SK-N-SH treated with all-trans-retinoic acid at 6 μM for 48 hours (cell line): Measurements from ENCODE around the gene CFAP251.
A peak's percentile ranks its signal among the peaks of the same experiment; 100 is the strongest.
"Not testable (repeated sequence)": the region's sequence is repeated elsewhere in the genome, so short reads cannot be mapped to it uniquely, and the experiment has no call there.

Experiments used
- ATAC-seq: fragments of 200-7000 bp; cut with Tn5 transposase; 3 replicates; pipeline ENCODE4 v1.9.1; 2020; ENCODE audit warnings: mild to moderate bottlenecking, moderate library complexity
- ARNTL ChIP-seq: fragments of 450-650 bp; formaldehyde crosslinking; IDR thresholded peaks from 2 replicates; pipeline ENCODE4 v1.5.0; 2020; ENCODE audit warnings: low read depth, mild to moderate bottlenecking, moderate library complexity, borderline replicate concordance
- BACH2 ChIP-seq: fragments of 250-450 bp; sonication (Bioruptor Pico); IDR thresholded peaks from 2 replicates; pipeline ENCODE4 v1.9.0; 2021; ENCODE audit warnings: mild to moderate bottlenecking, borderline replicate concordance
- CREB5 ChIP-seq: fragments of 250-450 bp; sonication (Bioruptor Pico); IDR thresholded peaks from 2 replicates; pipeline ENCODE4 v1.5.1; 2020; ENCODE audit warnings: low read depth, mild to moderate bottlenecking, moderate library complexity
- CSDC2 ChIP-seq: fragments of 250-450 bp; sonication (Bioruptor Pico); IDR thresholded peaks from 2 replicates; pipeline ENCODE4 v1.5.0; 2020; ENCODE audit warnings: mild to moderate bottlenecking, moderate library complexity
- ESRRG ChIP-seq: fragments of 250-450 bp; sonication (Bioruptor Pico); IDR thresholded peaks from 2 replicates; pipeline ENCODE4 v1.6.1; 2021; ENCODE audit warnings: mild to moderate bottlenecking
- GLIS3 ChIP-seq: fragments of 250-450 bp; sonication (Bioruptor Pico); IDR thresholded peaks from 2 replicates; pipeline ENCODE4 v1.5.0; 2020; ENCODE audit warnings: mild to moderate bottlenecking, moderate library complexity
- ISL1 ChIP-seq: fragments of 250-450 bp; sonication (Bioruptor Pico); IDR thresholded peaks from 2 replicates; pipeline ENCODE4 v2.1.2; 2022; ENCODE audit warnings: mild to moderate bottlenecking, moderate library complexity
- OSR1 ChIP-seq: fragments of 250-450 bp; sonication (Bioruptor Pico); IDR thresholded peaks from 2 replicates; pipeline ENCODE4 v1.8.0; 2022; ENCODE audit warnings: moderate library complexity, mild to moderate bottlenecking, inconsistent platforms
- PATZ1 ChIP-seq: fragments of 250-450 bp; sonication (Bioruptor Pico); IDR thresholded peaks from 2 replicates; pipeline ENCODE4 v1.8.0; 2020; ENCODE audit warnings: mild to moderate bottlenecking, moderate library complexity, borderline replicate concordance
- POU6F1 ChIP-seq: fragments of 250-450 bp; sonication (Bioruptor Pico); IDR thresholded peaks from 2 replicates; pipeline ENCODE4 v1.8.0; 2021; ENCODE audit warnings: low read depth, mild to moderate bottlenecking, moderate library complexity, borderline replicate concordance
- PPARA ChIP-seq: fragments of 250-450 bp; sonication (Bioruptor Pico); IDR thresholded peaks from 2 replicates; pipeline ENCODE4 v1.5.0; 2020; ENCODE audit warnings: mild to moderate bottlenecking, borderline replicate concordance
- RARB ChIP-seq: fragments of 250-450 bp; sonication (Bioruptor Pico); IDR thresholded peaks from 2 replicates; pipeline ENCODE4 v1.8.0; 2021; ENCODE audit warnings: mild to moderate bottlenecking, moderate library complexity
- SNAI2 ChIP-seq: fragments of 250-450 bp; sonication (Bioruptor Pico); IDR thresholded peaks from 2 replicates; pipeline ENCODE4 v1.5.0; 2020; ENCODE audit warnings: mild to moderate bottlenecking, moderate library complexity
- TCF4 ChIP-seq: fragments of 250-450 bp; sonication (Bioruptor Pico); IDR thresholded peaks from 2 replicates; pipeline ENCODE4 v1.8.0; 2021; ENCODE audit warnings: mild to moderate bottlenecking, moderate library complexity, borderline replicate concordance
- TOX ChIP-seq: fragments of 250-450 bp; sonication (Bioruptor Pico); IDR thresholded peaks from 2 replicates; pipeline ENCODE4 v1.8.0; 2021; ENCODE audit warnings: mild to moderate bottlenecking, moderate library complexity, borderline replicate concordance
- TSHZ2 ChIP-seq: fragments of 250-450 bp; sonication (Bioruptor Pico); IDR thresholded peaks from 2 replicates; pipeline ENCODE4 v1.5.0; 2020; ENCODE audit warnings: mild to moderate bottlenecking, moderate library complexity
- ZFP3 ChIP-seq: fragments of 250-450 bp; sonication (Bioruptor Pico); IDR thresholded peaks from 2 replicates; pipeline ENCODE4 v1.5.0; 2020; ENCODE audit warnings: mild to moderate bottlenecking, moderate library complexity
- ZFP30 ChIP-seq: fragments of 450-650 bp; formaldehyde crosslinking; IDR thresholded peaks from 2 replicates; pipeline ENCODE4 v1.5.0; 2022; ENCODE audit warnings: mild to moderate bottlenecking, moderate library complexity
- ZNF565 ChIP-seq: fragments of 450-650 bp; formaldehyde crosslinking; conservative IDR thresholded peaks from 2 replicates; pipeline ENCODE4 v1.5.0; 2020; ENCODE audit warnings: low read depth, mild to moderate bottlenecking, moderate library complexity
- ZNF70 ChIP-seq: fragments of 450-650 bp; formaldehyde crosslinking; IDR thresholded peaks from 2 replicates; pipeline ENCODE4 v1.5.0; 2020; ENCODE audit warnings: mild to moderate bottlenecking, moderate library complexity
- ZNF8 ChIP-seq: fragments of 450-650 bp; formaldehyde crosslinking; IDR thresholded peaks from 2 replicates; pipeline ENCODE4 v1.5.0; 2020; ENCODE audit warnings: mild to moderate bottlenecking, moderate library complexity

CFAP251 gene

GRCh38 chr12:121917950-121918678 is at the start of gene CFAP251:
CFAP251 (plus strand) TSS chr12:121918592; CDS start chr12:121921306, 2,714 bp downstream.
- no peak for TF ChIP-seq ISL1
- TF ChIP-seq TSHZ2: no peak
- no peak for TF ChIP-seq TOX (CRISPR knock-in tag)
- TF ChIP-seq PPARA: no peak
- no peak for TF ChIP-seq ESRRG (CRISPR knock-in tag)
- TF ChIP-seq ARNTL (CRISPR knock-in tag): no peak
- no peak for TF ChIP-seq SNAI2 (CRISPR knock-in tag)
- no peak for TF ChIP-seq BACH2 (CRISPR knock-in tag)
- no peak for TF ChIP-seq CREB5 (CRISPR knock-in tag)
- no peak for TF ChIP-seq ZNF565
- TF ChIP-seq ZNF70 (CRISPR knock-in tag): no peak
- no peak for ATAC-seq

GRCh38 chr12:121869229-121869628 is 49.2 kb upstream of the CFAP251 start:
- not testable (repeated sequence) for ATAC-seq

GRCh38 chr12:121871467-121871866 is 46.9 kb upstream of the CFAP251 start:
- ATAC-seq: no peak
- TF ChIP-seq ISL1 (no peak), CSDC2 (no peak), GLIS3 (CRISPR knock-in tag) (no peak), TSHZ2 (no peak), SNAI2 (CRISPR knock-in tag) (no peak), ZFP30 (CRISPR knock-in tag) (no peak), POU6F1 (CRISPR knock-in tag) (no peak), RARB (CRISPR knock-in tag) (no peak), TOX (CRISPR knock-in tag) (no peak), ARNTL (CRISPR knock-in tag) (no peak)

- TF ChIP-seq ZFP30 (CRISPR knock-in tag) (no peak), TCF4 (peak; percentile 66; the same call in 1 of the 2 replicates)
- ATAC-seq: peak; percentile 96
Observed at GRCh38 chr12:121872546-121873215, 45.7 kb upstream of the CFAP251 start.

GRCh38 chr12:121873216-121873569 is 45.2 kb upstream of the CFAP251 start:
- ATAC-seq: peak; percentile 42
- TF ChIP-seq ZFP3 (no peak), ISL1 (no peak), OSR1 (no peak), ZNF8 (CRISPR knock-in tag) (no peak), TCF4 (no peak), ARNTL (CRISPR knock-in tag) (no peak), CSDC2 (no peak), ZFP30 (CRISPR knock-in tag) (no peak), POU6F1 (CRISPR knock-in tag) (no peak), SNAI2 (CRISPR knock-in tag) (no peak), PATZ1 (CRISPR knock-in tag) (no peak), ZNF70 (CRISPR knock-in tag) (no peak), BACH2 (CRISPR knock-in tag) (no peak)
